GM20431 (cell line): ENCODE results near the gene AMMECR1L.
"Not testable (repeated sequence)": the region's sequence is repeated elsewhere in the genome, so short reads cannot be mapped to it uniquely, and the experiment has no call there.

Experiments
- in situ Hi-C: fragments of 300-500 bp; cut with MseI, MboI; formaldehyde crosslinking; loops from one replicate; pipeline ENCODE4 v1.15.0; 2020; ENCODE audit warnings: low sequenced_read_pairs; ENCODE audit not compliant: unreplicated experiment

AMMECR1L gene

DNA sequence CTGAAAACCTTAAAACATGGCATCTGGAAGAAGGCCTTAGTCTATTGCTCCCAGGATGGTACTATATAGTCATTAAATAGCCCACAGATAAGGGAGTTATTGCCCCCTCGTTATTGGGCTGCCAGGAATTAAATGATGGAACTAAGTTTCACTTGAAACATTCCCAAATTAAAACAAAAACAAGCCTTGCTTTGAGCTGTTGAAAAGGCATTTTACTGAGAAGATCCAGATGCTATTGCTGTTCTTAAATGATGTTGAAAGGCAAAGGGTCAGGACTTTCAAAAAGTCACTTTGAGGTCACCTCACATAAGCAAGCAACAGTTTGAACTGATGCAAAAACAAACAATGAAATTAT is 2.0 kb upstream of the AMMECR1L start:
- in situ Hi-C loops = no loop called here

GRCh38 chr2:127887082-127887775 is 1.5 kb upstream of the AMMECR1L start:
- in situ Hi-C loops = no loop called here

DNA sequence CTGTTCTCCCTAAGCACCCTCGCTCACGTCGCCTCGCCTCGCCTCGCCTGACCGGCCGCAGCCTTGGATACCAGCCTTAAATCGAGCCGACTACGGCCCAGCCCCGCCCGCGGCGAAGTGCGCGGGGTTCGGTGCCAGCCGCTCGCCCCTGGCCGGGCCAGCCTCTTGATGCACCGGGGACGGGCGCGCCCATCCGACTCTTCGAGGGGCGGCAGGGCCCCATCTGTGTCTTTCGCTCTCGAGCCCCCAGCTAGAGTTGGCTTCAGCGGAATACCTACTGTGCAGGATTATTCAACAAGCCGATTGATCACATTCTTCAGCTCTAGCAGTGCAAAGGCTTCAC is 808 bp upstream of the AMMECR1L start:
- in situ Hi-C loops = not testable (repeated sequence)

- in situ Hi-C loops = not testable (repeated sequence)
These were observed 655 bp downstream of the AMMECR1L start for GRCh38 chr2:127884861-127885740.

DNA sequence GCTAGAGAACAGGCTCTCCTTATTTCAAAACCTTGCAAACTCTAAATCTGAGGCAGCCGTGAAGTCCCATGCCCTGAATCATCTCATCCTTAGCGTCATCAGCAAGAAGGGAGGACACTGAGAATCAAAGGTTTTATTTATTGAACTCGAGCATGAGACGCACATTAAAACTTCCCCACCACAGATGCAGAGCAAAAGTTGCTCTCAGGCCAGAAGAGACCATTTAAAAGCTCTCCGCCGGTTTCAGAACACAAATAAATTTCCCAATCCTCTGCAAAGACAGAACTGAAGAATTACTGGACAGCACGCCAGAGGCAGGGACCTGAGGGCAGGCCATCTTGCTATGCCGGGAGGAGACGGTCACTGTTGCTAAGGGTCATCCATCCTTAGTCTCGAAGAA is 1.3 kb downstream of the AMMECR1L start:
- in situ Hi-C loops = no loop called here

DNA sequence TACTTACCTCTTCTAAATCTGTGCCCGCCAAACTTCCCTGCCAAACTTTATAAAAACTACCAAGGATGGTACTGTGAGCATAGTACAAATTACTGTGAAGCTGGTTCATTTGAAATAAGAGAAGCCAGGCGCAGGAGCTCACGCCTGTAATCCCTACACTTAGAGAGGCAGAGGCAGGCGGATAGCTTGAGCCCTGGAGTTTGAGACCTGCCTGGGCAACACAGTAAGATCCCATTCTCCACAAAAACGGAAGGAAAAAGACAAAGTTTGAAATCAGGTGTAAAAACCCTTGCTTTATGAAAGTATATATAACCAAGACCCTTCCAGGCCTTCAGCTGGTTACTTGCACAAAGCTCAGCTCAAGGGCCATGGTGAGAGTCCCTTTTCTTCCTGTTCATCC is 5.9 kb downstream of the AMMECR1L start:
- in situ Hi-C loops = no loop called here

DNA sequence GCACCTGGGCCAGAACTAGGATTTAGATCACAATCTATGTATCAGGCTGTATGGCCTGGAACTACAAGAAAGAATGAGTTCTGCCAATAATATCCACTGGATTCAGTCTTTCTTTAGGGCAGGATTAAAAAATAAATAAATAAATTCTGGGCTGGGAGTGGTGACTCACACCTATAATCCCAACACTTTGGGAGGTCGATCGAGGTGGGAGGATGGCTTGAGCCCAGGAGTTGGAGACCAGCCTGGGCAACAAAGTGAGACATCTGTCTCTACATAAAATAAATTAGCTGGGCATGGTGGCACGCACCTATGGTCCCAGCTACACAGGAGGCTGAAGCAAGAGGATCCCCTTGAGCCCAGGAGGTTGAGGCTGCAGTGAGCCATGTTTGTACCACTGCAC is 8.1 kb downstream of the AMMECR1L start:
- in situ Hi-C loops = no loop called here

DNA sequence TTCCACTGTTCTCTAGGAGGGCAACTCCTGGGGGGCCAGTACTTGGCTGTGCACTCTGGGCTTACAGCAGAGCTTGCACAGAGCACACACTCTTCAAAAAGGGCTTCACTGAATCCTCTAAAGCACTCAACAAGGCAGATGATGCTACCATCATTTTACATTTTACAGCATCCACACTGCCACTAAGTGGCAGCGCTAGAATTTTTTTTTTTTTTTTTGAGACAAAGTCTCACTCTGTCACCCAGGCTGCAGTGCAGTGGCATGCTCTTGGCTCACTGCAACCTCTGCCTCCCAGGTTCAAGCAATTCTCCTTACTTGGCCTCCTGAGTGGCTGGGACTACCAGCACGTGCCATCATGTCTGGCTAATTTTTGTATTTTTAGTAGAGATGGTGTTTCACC is 8.6 kb downstream of the AMMECR1L start:
- in situ Hi-C loops = no loop called here

DNA sequence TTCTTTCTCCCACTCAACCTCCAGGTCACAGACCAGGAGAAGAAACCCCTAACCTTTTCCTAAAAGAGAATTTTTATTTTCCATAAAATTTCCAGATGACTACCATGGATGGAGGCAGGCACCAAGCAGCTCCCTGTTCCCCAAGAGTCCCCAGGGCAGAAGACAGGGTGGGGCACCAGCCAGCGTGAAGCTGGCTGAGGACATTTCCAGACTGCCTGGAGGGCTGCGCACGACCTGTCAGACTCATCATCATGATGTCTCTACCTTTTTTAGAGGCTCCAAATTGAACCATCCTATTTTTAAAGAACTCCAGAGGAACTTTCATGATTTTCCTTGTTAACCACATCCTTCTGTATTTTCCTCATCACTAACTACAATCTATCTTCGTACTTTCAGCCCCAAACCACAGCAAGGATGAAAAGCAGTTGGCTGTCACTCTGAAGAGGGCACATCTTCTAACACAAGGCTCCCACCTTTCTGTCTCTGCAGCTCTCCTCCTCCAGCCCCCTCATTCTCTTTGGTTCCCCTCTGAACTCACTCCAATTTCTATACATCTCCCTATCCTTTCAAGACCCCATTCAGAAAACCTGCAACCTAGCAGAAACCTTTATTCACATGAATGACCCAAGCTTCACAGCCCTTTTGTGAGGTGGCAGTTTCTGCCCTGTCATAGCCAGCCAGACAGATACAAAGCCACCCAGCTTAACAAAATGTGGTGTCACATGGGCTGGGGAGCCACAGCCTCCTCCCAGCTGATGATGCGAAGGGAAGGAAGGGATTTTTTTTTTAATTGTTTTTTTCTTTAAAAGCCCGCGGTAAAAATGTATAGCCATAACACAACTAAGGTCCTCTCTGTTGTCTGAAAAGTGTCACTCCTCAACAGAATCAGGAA is 11.1 kb downstream of the AMMECR1L start:
- in situ Hi-C loops = no loop called here

DNA sequence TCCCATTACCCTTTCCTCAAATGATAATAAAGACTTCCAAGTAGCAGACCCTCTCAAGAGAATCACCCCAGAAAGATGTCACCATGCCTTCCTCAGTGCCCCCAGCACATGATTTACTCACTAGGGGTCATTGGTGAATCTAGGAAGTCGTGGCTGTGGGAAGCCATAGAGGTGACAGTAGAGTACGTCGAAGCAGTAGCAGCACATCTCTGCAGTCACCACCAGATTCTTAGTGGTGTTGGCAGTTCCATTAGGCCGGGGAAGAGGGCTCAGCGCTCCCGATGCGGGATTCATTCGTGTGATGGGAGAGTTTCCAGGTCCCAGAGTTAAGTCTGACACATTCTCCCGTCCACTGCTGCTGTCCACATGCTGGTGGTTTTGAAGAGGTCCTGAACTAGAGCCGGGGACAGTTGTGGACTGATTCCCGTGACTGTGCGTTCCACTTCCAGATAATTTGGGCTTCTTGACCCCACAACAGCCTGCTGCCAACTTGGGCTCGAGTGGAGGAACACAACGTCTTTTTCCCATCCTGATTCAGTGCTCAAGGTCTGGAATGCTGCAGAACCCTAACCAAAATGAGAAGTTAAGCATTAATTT is 12.0 kb downstream of the AMMECR1L start:
- in situ Hi-C loops = no loop called here

- in situ Hi-C loops = no loop called here
These were observed 13.4 kb downstream of the AMMECR1L start for GRCh38 chr2:127872354-127872753.

- in situ Hi-C loops = no loop called here
These were observed 19.8 kb downstream of the AMMECR1L start for GRCh38 chr2:127865926-127866325.

DNA sequence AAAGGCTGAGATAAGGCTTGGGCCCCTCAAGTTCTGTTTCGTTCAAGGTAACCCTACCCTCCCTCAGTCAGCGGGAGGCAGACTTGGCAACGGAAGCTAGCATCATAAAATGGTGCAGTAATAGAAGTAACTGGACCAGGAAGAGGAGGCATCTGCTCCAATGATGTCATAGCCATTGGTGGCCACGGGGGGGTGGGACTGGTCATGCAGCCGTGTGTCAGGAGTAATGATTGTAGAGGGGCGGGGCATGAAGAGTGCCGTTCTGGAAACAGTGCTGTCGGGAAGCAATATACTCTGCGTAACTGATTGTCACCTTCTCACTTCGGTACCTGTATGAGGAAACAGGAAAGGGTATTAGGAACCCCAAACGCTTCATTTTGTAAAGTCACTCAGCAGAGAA is 20.9 kb downstream of the AMMECR1L start:
- in situ Hi-C loops = no loop called here

DNA sequence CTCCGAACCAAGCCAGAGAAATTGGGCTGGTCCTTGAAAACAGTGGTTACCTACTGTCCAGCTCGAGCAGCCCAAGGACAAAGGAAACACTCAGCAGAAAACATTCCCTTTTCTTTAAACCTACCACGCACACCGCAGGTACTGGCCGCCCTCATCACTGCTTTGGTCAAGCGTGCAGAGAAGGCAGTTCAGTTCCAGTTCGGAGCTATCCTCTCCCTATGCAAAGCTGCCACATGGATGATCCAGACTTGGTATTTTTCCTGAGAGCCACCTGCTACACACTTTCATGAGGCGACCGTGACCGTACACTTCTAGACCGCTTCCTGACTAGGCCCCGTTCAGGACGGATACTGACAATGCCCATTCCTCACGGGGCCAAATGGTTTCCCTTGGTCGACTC is 23.5 kb downstream of the AMMECR1L start:
- in situ Hi-C loops = no loop called here

DNA sequence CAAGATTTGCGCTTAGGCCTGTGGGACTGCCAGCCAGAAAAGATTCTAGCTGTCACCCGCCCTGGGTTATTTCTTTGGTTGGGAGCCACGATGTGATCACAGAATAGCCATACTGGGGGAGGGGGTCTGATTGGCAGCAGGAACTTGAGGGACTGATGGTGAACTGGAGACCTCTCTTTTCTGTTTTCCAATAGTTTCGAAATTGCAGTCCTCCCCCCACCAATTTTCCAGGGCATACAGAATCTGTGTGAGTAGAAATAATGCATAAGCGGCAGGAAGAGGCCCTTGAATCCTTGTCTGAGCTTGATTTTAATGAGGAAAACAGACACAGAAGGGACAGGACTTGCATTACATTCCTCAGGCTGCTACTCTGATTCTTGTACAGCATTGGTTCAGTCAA is 25.6 kb downstream of the AMMECR1L start:
- in situ Hi-C loops = no loop called here

- in situ Hi-C loops = no loop called here
These were observed 26.1 kb downstream of the AMMECR1L start for GRCh38 chr2:127859712-127860085.

GRCh38 chr2:127857265-127857808 is 28.4 kb downstream of the AMMECR1L start:
- in situ Hi-C loops = no loop called here

GRCh38 chr2:127853671-127854070 is 32.1 kb downstream of the AMMECR1L start:
- in situ Hi-C loops = no loop called here

DNA sequence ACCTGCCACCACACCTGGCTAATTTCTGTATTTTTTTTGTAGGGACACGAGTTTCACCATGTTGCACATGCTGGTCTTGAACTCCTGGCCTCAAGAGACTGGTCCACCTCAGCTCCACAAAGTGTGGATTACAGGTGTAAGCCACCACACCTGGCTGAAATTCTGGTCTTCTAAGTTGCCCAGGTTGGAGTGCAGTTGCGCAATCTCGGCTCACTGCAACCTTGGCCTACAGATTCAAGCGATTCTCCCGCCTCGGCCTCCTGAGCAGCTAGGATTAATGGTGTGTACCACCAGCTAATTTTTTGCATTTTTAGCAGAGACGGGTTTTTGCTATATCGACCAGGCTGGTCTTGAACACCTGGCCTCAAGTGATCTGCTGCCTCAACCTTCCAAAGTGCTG is 33.4 kb downstream of the AMMECR1L start:
- in situ Hi-C loops = no loop called here

DNA sequence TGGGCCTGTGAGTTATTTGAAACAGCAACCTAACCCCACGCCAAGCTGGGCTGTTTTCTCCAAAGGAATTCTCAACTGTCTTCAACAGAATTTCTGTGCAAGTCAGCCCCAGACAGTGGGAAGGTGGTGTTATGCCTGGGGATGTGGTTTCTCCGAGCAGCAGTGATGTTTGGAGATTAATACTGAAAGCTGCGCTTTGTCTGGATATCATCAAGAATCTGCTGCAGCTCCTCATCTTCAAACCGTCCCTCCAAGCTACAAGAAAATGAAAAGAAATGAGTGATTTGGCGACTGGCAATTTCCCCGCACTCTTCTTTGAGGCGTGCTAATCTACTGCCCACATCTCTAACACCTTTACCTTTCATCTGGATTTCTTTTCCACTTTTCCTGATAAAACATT is 37.8 kb downstream of the AMMECR1L start:
- in situ Hi-C loops = no loop called here
